CD14-positive monocyte (primary cell): ENCODE measurements around the gene ELN. TPM values are rescaled to one million over a fixed set of nuclear protein-coding genes. Genes with fewer than 3 reads are reported as not detected.

ENCODE experiments used
- DNase-seq, 3 donors: peaks; one replicate each; pipeline ENCODE4 v3.0.0-alpha.2; 2011 to 2022
- H2AFZ ChIP-seq: 2 replicates; pipeline ENCODE4 v1.6.0; 2012; ENCODE audit warnings: mild to moderate bottlenecking, low read depth, low read length, inconsistent platforms; ENCODE audit not compliant: insufficient read depth, poor library complexity, severe bottlenecking
- H3K27ac ChIP-seq, 2 donors: 1 replicate in 1 of 2; 2 replicates in 1 of 2; pipeline ENCODE4 v1.5.1; 2012 to 2013; ENCODE audit warnings: low read length in 2 of 2, control low read depth in 1 of 2, inconsistent platforms in 1 of 2, low read depth in 1 of 2, mild to moderate bottlenecking in 1 of 2
- H3K27me3 ChIP-seq, 2 donors: one replicate each; pipeline versions ENCODE4 v1.6.0 to v1.6.1; 2011 to 2013; ENCODE audit warnings: low read length in 2 of 2; ENCODE audit not compliant: control insufficient read depth in 2 of 2, insufficient read depth in 2 of 2
- H3K36me3 ChIP-seq, 2 donors: replicated peaks in 1 of 2; 1 replicate in 1 of 2; 2 replicates in 1 of 2; pipeline versions ENCODE4 v1.5.1 to v1.6.1; 2012 to 2013; ENCODE audit warnings: low read length in 2 of 2, control low read depth in 1 of 2, inconsistent platforms in 1 of 2, mild to moderate bottlenecking in 1 of 2; ENCODE audit not compliant: insufficient read depth in 2 of 2, control insufficient read depth in 1 of 2
- H3K4me1 ChIP-seq, 2 donors: 1 replicate in 1 of 2; 2 replicates in 1 of 2; pipeline versions ENCODE4 v1.5.1 to v1.6.1; 2012 to 2013; ENCODE audit warnings: low read length in 2 of 2, control low read depth in 1 of 2, inconsistent platforms in 1 of 2, mild to moderate bottlenecking in 1 of 2, moderate library complexity in 1 of 2; ENCODE audit not compliant: insufficient read depth in 2 of 2, control insufficient read depth in 1 of 2
- H3K4me2 ChIP-seq: replicated peaks from 2 replicates; pipeline ENCODE3; 2012; ENCODE audit warnings: low read length, moderate library complexity, mild to moderate bottlenecking; ENCODE audit not compliant: poor library complexity, severe bottlenecking; ENCODE audit errors: extremely low read depth
- H3K4me3 ChIP-seq, 3 experiments: fragments of 200-600 bp in 1 of 3; sonication (generic) in 1 of 3; replicated peaks in 1 of 3; 1 replicate in 2 of 3; 2 replicates in 1 of 3; pipeline ENCODE4 v1.5.1; 2011 to 2013; ENCODE audit warnings: low read length in 3 of 3, mild to moderate bottlenecking in 3 of 3, control low read depth in 2 of 3, low read depth in 2 of 3, inconsistent platforms in 1 of 3, moderate library complexity in 1 of 3
- H3K79me2 ChIP-seq: 2 replicates; pipeline ENCODE4 v1.6.0; 2012; ENCODE audit warnings: mild to moderate bottlenecking, control low read depth, inconsistent platforms, low read length, moderate library complexity; ENCODE audit not compliant: insufficient read depth
- H3K9ac ChIP-seq: 2 replicates; pipeline ENCODE4 v1.6.0; 2017; ENCODE audit warnings: low read length, mild to moderate bottlenecking; ENCODE audit not compliant: insufficient read depth, poor library complexity, severe bottlenecking
- H3K9me3 ChIP-seq, 2 donors: replicated peaks in 1 of 2; 1 replicate in 1 of 2; 2 replicates in 1 of 2; pipeline versions ENCODE4 v1.5.1 to v1.6.1; 2012 to 2013; ENCODE audit warnings: low read length in 2 of 2, control low read depth in 1 of 2; ENCODE audit not compliant: control insufficient read depth in 1 of 2, insufficient read depth in 1 of 2
- H4K20me1 ChIP-seq: 2 replicates; pipeline ENCODE4 v1.6.0; 2012; ENCODE audit warnings: mild to moderate bottlenecking, low read length, control low read depth, moderate library complexity; ENCODE audit not compliant: insufficient read depth
- H3K27ac Mint-ChIP-seq, 7 donors: one replicate each; pipeline ENCODE4 v1.8.0; 2020; ENCODE audit warnings: mild to moderate bottlenecking in 7 of 7, mixed read lengths in 7 of 7, moderate library complexity in 6 of 7, inconsistent platforms in 2 of 7
- H3K27me3 Mint-ChIP-seq, 3 donors: one replicate each; pipeline ENCODE4 v1.8.0; 2021 to 2022; ENCODE audit warnings: low read depth in 3 of 3, mild to moderate bottlenecking in 3 of 3, mixed read lengths in 3 of 3, moderate library complexity in 3 of 3, inconsistent platforms in 1 of 3
- H3K36me3 Mint-ChIP-seq, 2 donors: one replicate each; pipeline ENCODE4 v1.8.0; 2020; ENCODE audit warnings: mixed read lengths in 2 of 2, inconsistent platforms in 1 of 2, mild to moderate bottlenecking in 1 of 2
- H3K4me1 Mint-ChIP-seq: one replicate; pipeline ENCODE4 v1.8.0; 2020; ENCODE audit warnings: mild to moderate bottlenecking, mixed read lengths
- H3K4me3 Mint-ChIP-seq, 2 donors: one replicate each; pipeline ENCODE4 v1.8.0; 2020; ENCODE audit warnings: mild to moderate bottlenecking in 2 of 2, mixed read lengths in 2 of 2, moderate library complexity in 1 of 2
- H3K9me3 Mint-ChIP-seq, 7 donors: one replicate each; pipeline ENCODE4 v1.8.0; 2020 to 2022; ENCODE audit warnings: mixed read lengths in 7 of 7, mild to moderate bottlenecking in 6 of 7, moderate library complexity in 6 of 7, inconsistent platforms in 2 of 7
- CTCF ChIP-seq: fragments of 200-600 bp; IDR thresholded peaks from one replicate; pipeline ENCODE4 v1.8.0; 2022; ENCODE audit warnings: antibody characterized with exemption, mild to moderate bottlenecking
- WGBS: methylation state at CpG from one replicate; pipeline ENCODE4 v1.1.5; 2013; ENCODE audit warnings: missing lambda C conversion rate; ENCODE audit not compliant: insufficient coverage; 5-methylcytosine and 5-hydroxymethylcytosine counted together
- intact Hi-C, 2 donors: fragments of 100-400 bp; cut with micrococcal nuclease; formaldehyde crosslinking; loops; one replicate each; pipeline versions ENCODE4 v1.15.0 to v1.15.1; 2023
- polyA plus RNA-seq, 3 donors: library from polyadenylated mRNA; depleted of rRNA in 1 of 3; unstranded in 2 of 3; stranded (reverse) in 1 of 3; fragments of 300-500 nt in 2 of 3; fragments of >200 nt in 1 of 3; fragmentation: Illumina TruSeq in 2 of 3; gene quantifications; 1 replicate in 2 of 3; 2 replicates in 1 of 3; pipeline ENCODE4 v1.2.3, GENCODE V29; 2012 to 2021

Gene ELN
- polyA plus RNA-seq, 3 donors, result not detected

- H3K4me3 ChIP-seq, result no peak overlapping the region
- H3K27me3 Mint-ChIP-seq, result peaks cover 6 to 7% (median 7%) of the 10 kb centered on the region in 3 donors
- no peaks in the 10 kb centered on the region for H4K20me1 ChIP-seq
- H3K36me3 Mint-ChIP-seq, result no peaks in the 10 kb centered on the region
- WGBS, result 96% methylated on average over 12 of the region's 12 CpGs
- no peak for DNase-seq
- H3K9ac ChIP-seq, result no peak overlapping the region
- no peaks in the 10 kb centered on the region for H3K27me3 ChIP-seq
- TF ChIP-seq CTCF, result no peak
- no peaks in the 10 kb centered on the region for H3K9me3 ChIP-seq
- peaks cover 0 to 2% (median 0%) of the 10 kb centered on the region in 7 donors for H3K9me3 Mint-ChIP-seq
- intact Hi-C loops, result loop anchor here in 1 of 2 donors (10.0 kb wide), 1 partner anchor 266 kb away; the partner anchor contains the start of gene CLDN3
- no peak overlapping the region for H3K4me2 ChIP-seq
- peak overlapping the region in 1 of 7 donors; percentile 7 for H3K27ac Mint-ChIP-seq
- no peak overlapping the region for H3K27ac ChIP-seq
- H3K4me3 Mint-ChIP-seq, result no peak overlapping the region
- no peaks in the 10 kb centered on the region for H3K4me1 Mint-ChIP-seq
- no peaks in the 10 kb centered on the region for H3K36me3 ChIP-seq
- no peak overlapping the region for H2AFZ ChIP-seq
- H3K79me2 ChIP-seq, result no peaks in the 10 kb centered on the region
- H3K4me1 ChIP-seq, result no peaks in the 10 kb centered on the region
These were observed 13.0 kb downstream of the ELN start for GRCh38 chr7:74040791-74041520.

GRCh38 chr7:74042746-74043522 lies 15.0 kb downstream of the ELN start:
- intact Hi-C loops, result loop anchor here in 1 of 2 donors (10.0 kb wide), 1 partner anchor 268 kb away; the partner anchor contains the start of gene CLDN3
- H3K4me3 ChIP-seq, result no peak overlapping the region
- no peaks in the 10 kb centered on the region for H3K27me3 ChIP-seq
- no peaks in the 10 kb centered on the region for H3K36me3 Mint-ChIP-seq
- H2AFZ ChIP-seq, result no peak overlapping the region
- H3K9me3 ChIP-seq, result no peaks in the 10 kb centered on the region
- H3K79me2 ChIP-seq, result no peaks in the 10 kb centered on the region
- no peaks in the 10 kb centered on the region for H3K36me3 ChIP-seq
- no peaks in the 10 kb centered on the region for H3K4me1 Mint-ChIP-seq
- no peak overlapping the region for H3K27ac ChIP-seq
- DNase-seq, result no peak
- H3K4me2 ChIP-seq, result no peak overlapping the region
- TF ChIP-seq CTCF, result no peak
- H3K4me3 Mint-ChIP-seq, result no peak overlapping the region
- H4K20me1 ChIP-seq, result no peaks in the 10 kb centered on the region
- H3K4me1 ChIP-seq, result no peaks in the 10 kb centered on the region
- no peak overlapping the region for H3K27ac Mint-ChIP-seq
- no peaks in the 10 kb centered on the region for H3K9me3 Mint-ChIP-seq
- no peak overlapping the region for H3K9ac ChIP-seq
- WGBS, result 95% methylated on average over 19 of the region's 24 CpGs
- peaks cover 2 to 6% (median 5%) of the 10 kb centered on the region in 3 donors for H3K27me3 Mint-ChIP-seq
